Stimulated activated CD4-positive, alpha-beta T cell treated with anti-CD3 and anti-CD28 coated beads, TNF-alpha, amount 100 ng/mL, for 1 hour (primary cell): ENCODE results near the gene PACRG.

Experiments
- DNase-seq, 3 donors: peaks; one replicate each; pipeline ENCODE4 v3.0.0-alpha.2; 2020; ENCODE audit warnings: low read depth in 3 of 3, low spot score in 1 of 3

The PACRG gene

GRCh38 chr6:162998777-162999176 is 271.0 kb downstream of the PACRG start:
- no peak for DNase-seq

- DNase-seq: no peak
These were observed 272.0 kb downstream of the PACRG start for GRCh38 chr6:162999575-163000285.

GRCh38 chr6:163001330-163001729 is 273.6 kb downstream of the PACRG start:
- DNase-seq: no peak

GRCh38 chr6:163008186-163008585 is 280.4 kb downstream of the PACRG start:
- DNase-seq: no peak

GRCh38 chr6:163008626-163009025 is 280.9 kb downstream of the PACRG start:
- DNase-seq: no peak

GRCh38 chr6:163010145-163010544 is 282.4 kb downstream of the PACRG start:
- no peak for DNase-seq

GRCh38 chr6:163014736-163015135 is 287.0 kb downstream of the PACRG start:
- DNase-seq: no peak

GRCh38 chr6:163017801-163018200 is 290.0 kb downstream of the PACRG start:
- no peak for DNase-seq

- no peak for DNase-seq
These were observed 292.2 kb downstream of the PACRG start for GRCh38 chr6:163019926-163020325.

GRCh38 chr6:163021054-163021453 is 293.3 kb downstream of the PACRG start:
- DNase-seq: no peak

- DNase-seq: no peak
These were observed 295.9 kb downstream of the PACRG start for GRCh38 chr6:163023700-163024099.

- no peak for DNase-seq
These were observed 299.1 kb downstream of the PACRG start for GRCh38 chr6:163026893-163027292.

- DNase-seq: no peak
These were observed 303.2 kb downstream of the PACRG start for GRCh38 chr6:163030980-163031379.

- no peak for DNase-seq
These were observed 304.2 kb downstream of the PACRG start for GRCh38 chr6:163031931-163032330.

- no peak for DNase-seq
These were observed 308.4 kb downstream of the PACRG start for GRCh38 chr6:163036160-163036645.

- no peak for DNase-seq
These were observed 310.5 kb downstream of the PACRG start for GRCh38 chr6:163038317-163038716.

- no peak for DNase-seq
These were observed 320.6 kb downstream of the PACRG start for GRCh38 chr6:163048345-163048744.

- no peak for DNase-seq
These were observed 326.0 kb downstream of the PACRG start for GRCh38 chr6:163053667-163054344.

GRCh38 chr6:163054641-163055040 is 326.9 kb downstream of the PACRG start:
- no peak for DNase-seq

- no peak for DNase-seq
These were observed 329.5 kb downstream of the PACRG start for GRCh38 chr6:163057260-163057659.

GRCh38 chr6:163062790-163063189 is 335.0 kb downstream of the PACRG start:
- DNase-seq: no peak

- no peak for DNase-seq
These were observed 335.8 kb downstream of the PACRG start for GRCh38 chr6:163063561-163063960.

- no peak for DNase-seq
These were observed 336.6 kb downstream of the PACRG start for GRCh38 chr6:163064397-163064796.
